ENCODE results near the gene COL21A1. TPM values are rescaled to one million over a fixed set of nuclear protein-coding genes. Genes with fewer than 3 reads are reported as not detected.

Gene COL21A1
- total and polyA plus RNA-seq, 2 of the 4 experiments (the other 2 are of a cell fraction) = 0.05 TPM; not detected in 1

DNA sequence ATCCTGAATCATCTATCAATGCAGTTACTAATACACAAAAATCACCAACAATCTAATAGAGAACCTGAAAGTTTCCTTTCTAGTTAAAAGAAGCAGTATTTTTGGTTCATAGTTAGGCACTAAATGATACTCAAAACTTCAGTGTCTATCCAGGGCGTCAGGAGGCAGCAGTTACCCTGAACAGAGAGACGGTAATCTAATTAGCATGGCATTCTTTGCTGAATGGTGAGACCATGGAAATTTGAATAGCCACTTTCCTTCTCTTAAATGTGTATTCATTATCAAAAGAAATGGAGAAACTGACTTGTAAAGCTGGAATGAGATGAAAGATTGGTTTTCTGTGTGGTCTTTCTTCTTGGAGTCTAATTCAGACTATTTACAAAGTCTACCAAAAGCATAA, 225.4 kb downstream of the COL21A1 start:
- dilution Hi-C loops (cut with HindIII; ENCODE audit: low sequenced_read_pairs, unreplicated experiment) = no loop called here
- Histone ChIP-seq H2AK5ac (ENCODE audit: low read depth, low read length) (no peak overlapping the region), H2BK15ac (ENCODE audit: low read depth, low read length) (no peak overlapping the region), H4K8ac (ENCODE audit: low read depth in 2 of 2, low read length in 2 of 2) (no peak overlapping the region), H3K56ac (ENCODE audit: extremely low read depth, insufficient read depth, low read length) (no peak overlapping the region), H2BK120ac (ENCODE audit: low read depth, low read length) (no peak overlapping the region), H2BK5ac (ENCODE audit: low read depth, low read length, poor library complexity, severe bottlenecking) (no peak overlapping the region), H3K9ac (ENCODE audit: low read depth, low read length) (no peak overlapping the region), H3K27me3 (ENCODE audit: control insufficient read depth, insufficient read depth, low read length) (no peaks in the 10 kb centered on the region; the same call in 1 of the 2 replicates), H2BK20ac (ENCODE audit: low read depth, low read length) (no peak overlapping the region), H2AFZ (replicated peaks; ENCODE audit: low read length, poor library complexity) (no peak overlapping the region), H3K9me1 (ENCODE audit: insufficient read depth, low read length) (no peaks in the 10 kb centered on the region), H3K23ac (ENCODE audit: low read depth, low read length) (no peak overlapping the region), H4K91ac (ENCODE audit: insufficient read depth, low read depth, low read length) (no peak overlapping the region), H4K20me1 (ENCODE audit: insufficient read depth, low read length) (no peaks in the 10 kb centered on the region), H3K4ac (ENCODE audit: low read depth, low read length) (no peak overlapping the region), H3K14ac (replicated peaks; ENCODE audit: low read depth, low read length) (no peak overlapping the region), H3K4me2 (ENCODE audit: low read depth, low read length) (no peak overlapping the region), H3K9me3 (ENCODE audit: control insufficient read depth, insufficient read depth, low read length) (no peaks in the 10 kb centered on the region), H4K5ac (ENCODE audit: low read depth, low read length) (no peak overlapping the region), H3K79me1 (ENCODE audit: low read depth in 1 of 2, low read length in 2 of 2) (no peaks in the 10 kb centered on the region), H3K27ac (ENCODE audit: insufficient read depth, low read length) (no peak overlapping the region), H2AK9ac (replicated peaks; ENCODE audit: low read depth, low read length, poor library complexity) (no peak overlapping the region), H3K36me3 (ENCODE audit: control insufficient read depth, insufficient read depth, low read length) (no peaks in the 10 kb centered on the region), H3K4me1 (ENCODE audit: control insufficient read depth, insufficient read depth, low read length) (no peaks in the 10 kb centered on the region), H3K18ac (ENCODE audit: low read depth, low read length) (no peak overlapping the region), H3K4me3 (ENCODE audit: insufficient read depth, low read depth, low read length) (no peak overlapping the region)
- ATAC-seq (ENCODE audit: low read depth) (no peak), DNase-seq (no peak)
- no TSS peak for BruUV-seq (replicated peaks)
- intact Hi-C loops (cut with micrococcal nuclease) = no loop called here
- CTCF ChIA-PET = no interaction called here
- WGBS, 2 experiments (ENCODE audit: extremely low coverage in 2 of 2, insufficient read length in 1 of 2) = no CpG with 5 or more reads among the region's 2 CpGs
- TF ChIP-seq, protein P1, sequence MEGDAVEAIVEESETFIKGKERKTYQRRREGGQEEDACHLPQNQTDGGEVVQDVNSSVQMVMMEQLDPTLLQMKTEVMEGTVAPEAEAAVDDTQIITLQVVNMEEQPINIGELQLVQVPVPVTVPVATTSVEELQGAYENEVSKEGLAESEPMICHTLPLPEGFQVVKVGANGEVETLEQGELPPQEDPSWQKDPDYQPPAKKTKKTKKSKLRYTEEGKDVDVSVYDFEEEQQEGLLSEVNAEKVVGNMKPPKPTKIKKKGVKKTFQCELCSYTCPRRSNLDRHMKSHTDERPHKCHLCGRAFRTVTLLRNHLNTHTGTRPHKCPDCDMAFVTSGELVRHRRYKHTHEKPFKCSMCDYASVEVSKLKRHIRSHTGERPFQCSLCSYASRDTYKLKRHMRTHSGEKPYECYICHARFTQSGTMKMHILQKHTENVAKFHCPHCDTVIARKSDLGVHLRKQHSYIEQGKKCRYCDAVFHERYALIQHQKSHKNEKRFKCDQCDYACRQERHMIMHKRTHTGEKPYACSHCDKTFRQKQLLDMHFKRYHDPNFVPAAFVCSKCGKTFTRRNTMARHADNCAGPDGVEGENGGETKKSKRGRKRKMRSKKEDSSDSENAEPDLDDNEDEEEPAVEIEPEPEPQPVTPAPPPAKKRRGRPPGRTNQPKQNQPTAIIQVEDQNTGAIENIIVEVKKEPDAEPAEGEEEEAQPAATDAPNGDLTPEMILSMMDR (conservative IDR thresholded peaks at IDR 0.05; ENCODE audit: low read depth, low read length) = 0 out of 2 replicates have a peak, but pooled peaks have one; percentile 14
- no peak for TF ChIP-seq RAD21 (IDR thresholded peaks at IDR 0.05; ENCODE audit: low read length)
- TF ChIP-seq, protein P2, sequence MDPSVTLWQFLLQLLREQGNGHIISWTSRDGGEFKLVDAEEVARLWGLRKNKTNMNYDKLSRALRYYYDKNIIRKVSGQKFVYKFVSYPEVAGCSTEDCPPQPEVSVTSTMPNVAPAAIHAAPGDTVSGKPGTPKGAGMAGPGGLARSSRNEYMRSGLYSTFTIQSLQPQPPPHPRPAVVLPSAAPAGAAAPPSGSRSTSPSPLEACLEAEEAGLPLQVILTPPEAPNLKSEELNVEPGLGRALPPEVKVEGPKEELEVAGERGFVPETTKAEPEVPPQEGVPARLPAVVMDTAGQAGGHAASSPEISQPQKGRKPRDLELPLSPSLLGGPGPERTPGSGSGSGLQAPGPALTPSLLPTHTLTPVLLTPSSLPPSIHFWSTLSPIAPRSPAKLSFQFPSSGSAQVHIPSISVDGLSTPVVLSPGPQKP (IDR thresholded peaks at IDR 0.05; ENCODE audit: borderline replicate concordance, low read depth, low read length) = no peak
- TF ChIP-seq MAZ (IDR thresholded peaks at IDR 0.05; ENCODE audit: borderline replicate concordance, low read depth, low read length) = no peak
- TF ChIP-seq MXI1 (IDR thresholded peaks at IDR 0.05; ENCODE audit: borderline replicate concordance, low read depth, low read length) = no peak
- in situ Hi-C loops (cut with MboI; ENCODE audit: low sequenced_read_pairs) = no loop called here
- POLR2A ChIA-PET (ENCODE audit: unreplicated experiment) = no interaction called here

Measured in IMR-90 (cell line).